Naive thymus-derived CD4-positive, alpha-beta T cell (primary cell): ENCODE results near the gene TMEM272. TPM values are rescaled to one million over a fixed set of nuclear protein-coding genes. Genes with fewer than 3 reads are reported as not detected.

ENCODE experiments used
- ATAC-seq: fragments of 150-1000 bp; cut with Tn5 transposase; 2 replicates; pipeline ENCODE4 v1.10.0; 2021; ENCODE audit warnings: mild to moderate bottlenecking, moderate library complexity
- CTCF ChIA-PET: fragments of 350-600 bp; sonication (Branson Sonifier 250); formaldehyde crosslinking; loops from one replicate; lab custom pipeline; 2021; ENCODE audit warnings: antibody characterized with exemption; lab: Charles Lee
- POLR2A ChIA-PET: fragments of 350-600 bp; sonication (Branson Sonifier 250); formaldehyde crosslinking; loops from one replicate; lab custom pipeline; 2021; ENCODE audit warnings: antibody characterized with exemption, inconsistent platforms; lab: Charles Lee
- DNase-seq, 9 donors: peaks; one replicate each; pipeline versions ENCODE4 v3.0.0 to v3.0.0-alpha.2; 2020 to 2022; ENCODE audit warnings: mixed read lengths in 1 of 9
- H3K27ac ChIP-seq: one replicate; pipeline ENCODE4 v1.7.0; 2013; ENCODE audit warnings: mild to moderate bottlenecking, low read depth, low read length, moderate library complexity
- H3K27me3 ChIP-seq, 2 donors: one replicate each; pipeline ENCODE4 v1.7.0; 2013; ENCODE audit warnings: low read length in 2 of 2, mild to moderate bottlenecking in 2 of 2, moderate library complexity in 2 of 2; ENCODE audit not compliant: control insufficient read depth in 2 of 2, insufficient read depth in 2 of 2
- H3K36me3 ChIP-seq, 3 experiments: 1 replicate in 2 of 3; 2 replicates in 1 of 3; pipeline ENCODE4 v1.7.0; 2013; ENCODE audit warnings: low read length in 3 of 3, mild to moderate bottlenecking in 3 of 3, moderate library complexity in 1 of 3; ENCODE audit not compliant: insufficient read depth in 3 of 3, control insufficient read depth in 2 of 3
- H3K4me1 ChIP-seq, 2 donors: one replicate each; pipeline ENCODE4 v1.7.0; 2013; ENCODE audit warnings: low read length in 2 of 2, mild to moderate bottlenecking in 2 of 2, moderate library complexity in 1 of 2; ENCODE audit not compliant: control insufficient read depth in 2 of 2, insufficient read depth in 2 of 2
- H3K4me3 ChIP-seq: 2 replicates; pipeline ENCODE4 v1.7.0; 2013; ENCODE audit warnings: mild to moderate bottlenecking, low read length
- H3K9me3 ChIP-seq, 3 experiments: 1 replicate in 2 of 3; 2 replicates in 1 of 3; pipeline ENCODE4 v1.7.0; 2013; ENCODE audit warnings: low read length in 3 of 3; ENCODE audit not compliant: control insufficient read depth in 2 of 3
- H3K27ac Mint-ChIP-seq, 9 donors: one replicate each; pipeline ENCODE4 v1.8.0; 2020 to 2022; ENCODE audit warnings: mixed read lengths in 9 of 9, mild to moderate bottlenecking in 8 of 9, moderate library complexity in 5 of 9, inconsistent platforms in 2 of 9
- H3K27me3 Mint-ChIP-seq, 5 donors: one replicate each; pipeline ENCODE4 v1.8.0; 2021 to 2022; ENCODE audit warnings: mixed read lengths in 5 of 5, mild to moderate bottlenecking in 1 of 5
- H3K36me3 Mint-ChIP-seq, 5 donors: one replicate each; pipeline ENCODE4 v1.8.0; 2020 to 2022; ENCODE audit warnings: mixed read lengths in 5 of 5, mild to moderate bottlenecking in 3 of 5, inconsistent platforms in 1 of 5
- H3K4me1 Mint-ChIP-seq, 7 donors: one replicate each; pipeline ENCODE4 v1.8.0; 2020 to 2022; ENCODE audit warnings: mixed read lengths in 7 of 7, mild to moderate bottlenecking in 3 of 7, inconsistent platforms in 1 of 7
- H3K4me3 Mint-ChIP-seq, 10 donors: one replicate each; pipeline ENCODE4 v1.8.0; 2020 to 2022; ENCODE audit warnings: mild to moderate bottlenecking in 10 of 10, mixed read lengths in 10 of 10, moderate library complexity in 6 of 10, inconsistent platforms in 2 of 10
- H3K9me3 Mint-ChIP-seq, 11 donors: one replicate each; pipeline ENCODE4 v1.8.0; 2020 to 2022; ENCODE audit warnings: mixed read lengths in 11 of 11, mild to moderate bottlenecking in 4 of 11, inconsistent platforms in 1 of 11, moderate library complexity in 1 of 11
- intact Hi-C, 2 donors: fragments of 100-400 bp; cut with micrococcal nuclease; formaldehyde crosslinking; loops; one replicate each; pipeline ENCODE4 v1.15.1; 2023
- polyA plus RNA-seq, 2 donors: library from polyadenylated mRNA; unstranded; fragments of 300-500 nt; fragmentation: Illumina TruSeq; gene quantifications; one replicate each; pipeline ENCODE4 v1.2.3, GENCODE V29; 2021
- total RNA-seq, 6 experiments: library from RNA in 5 of 6; stranded (reverse) in 5 of 6; gene quantifications; 1 replicate in 5 of 6; 2 replicates in 1 of 6; pipeline ENCODE4 v1.2.3 and lab custom pipeline; 2021 to 2026

TMEM272 gene
- total and polyA plus RNA-seq, 7 experiments from 2014 or later = 0.19 to 23.3 (median 3.5) TPM

GRCh38 chr13:51805925-51806324 is 39.1 kb downstream of the TMEM272 start:
- H3K27ac Mint-ChIP-seq = peak overlapping the region in 8 of 9 donors; percentile 96 to 100 (median 100)
- H3K27ac ChIP-seq = peak overlapping the region; percentile 100
- peak overlapping the region in 7 of 10 donors; percentile 5 to 98 (median 94) for H3K4me3 Mint-ChIP-seq
- ChIA-PET CTCF (interaction anchor here (0.7 to 4.0 kb wide), 7 partner anchors 8 to 353 kb away, joined by 3 to 26 read pairs (median 3); partner anchors contain the start of gene INTS6), POLR2A (interaction anchor here (0.6 to 13.1 kb wide), 10 partner anchors 9 to 388 kb away, joined by 3 to 324 read pairs (median 5); partner anchors contain the start of gene INTS6)
- H3K27me3 Mint-ChIP-seq = peaks cover 0 to 6% (median 0%) of the 10 kb centered on the region in 5 donors
- intact Hi-C loops = loop anchor here (2.0 to 10.0 kb wide), 5 partner anchors 161 to 1681 kb away; no protein-coding TSS in a partner anchor
- peaks cover 29 to 32% of the 10 kb centered on the region in 2 donors for H3K4me1 ChIP-seq
- no peaks in the 10 kb centered on the region for H3K27me3 ChIP-seq
- DNase-seq = no peak
- no peak overlapping the region for H3K4me3 ChIP-seq
- H3K36me3 Mint-ChIP-seq = peaks cover 0 to 22% (median 16%) of the 10 kb centered on the region in 5 donors
- H3K36me3 ChIP-seq = peaks cover 0 to 17% (median 5%) of the 10 kb centered on the region in 3 experiments
- ATAC-seq = no peak
- peaks cover 0 to 4% (median 0%) of the 10 kb centered on the region in 11 donors for H3K9me3 Mint-ChIP-seq
- H3K4me1 Mint-ChIP-seq = peaks cover 30 to 74% (median 48%) of the 10 kb centered on the region in 7 donors
- no peaks in the 10 kb centered on the region for H3K9me3 ChIP-seq

- Mint-ChIP-seq H3K27me3 (peaks cover 0 to 6% (median 0%) of the 10 kb centered on the region in 5 donors), H3K4me1 (peaks cover 28 to 75% (median 48%) of the 10 kb centered on the region in 7 donors), H3K9me3 (peaks cover 0 to 4% (median 0%) of the 10 kb centered on the region in 11 donors), H3K4me3 (peak overlapping the region; percentile 84 to 98 (median 94)), H3K27ac (peak overlapping the region; percentile 91 to 100 (median 99)), H3K36me3 (peaks cover 0 to 22% (median 16%) of the 10 kb centered on the region in 5 donors)
- Histone ChIP-seq H3K4me3 (peak overlapping the region; percentile 81), H3K27me3 (no peaks in the 10 kb centered on the region), H3K27ac (peak overlapping the region; percentile 100), H3K4me1 (peaks cover 29 to 32% of the 10 kb centered on the region in 2 donors), H3K9me3 (no peaks in the 10 kb centered on the region), H3K36me3 (peaks cover 0 to 15% (median 5%) of the 10 kb centered on the region in 3 experiments)
- intact Hi-C loops = loop anchor here (2.0 to 10.0 kb wide), 5 partner anchors 161 to 1681 kb away; no protein-coding TSS in a partner anchor
- ATAC-seq (no peak), DNase-seq (peak in 1 of 9 donors; percentile 33)
- CTCF ChIA-PET = interaction anchor here (0.7 to 4.0 kb wide), 6 partner anchors 8 to 352 kb away, joined by 3 to 26 read pairs (median 4); partner anchors contain the start of gene INTS6
- POLR2A ChIA-PET = interaction anchor here (0.6 to 13.1 kb wide), 11 partner anchors 9 to 389 kb away, joined by 3 to 324 read pairs (median 4); partner anchors contain the start of gene INTS6
Measured at GRCh38 chr13:51805313-51805712, 39.7 kb downstream of the TMEM272 start.

- peaks cover 0 to 4% (median 0%) of the 10 kb centered on the region in 11 donors for H3K9me3 Mint-ChIP-seq
- H3K27me3 ChIP-seq = no peaks in the 10 kb centered on the region
- CTCF ChIA-PET = interaction anchor here (1.4 to 4.0 kb wide), 4 partner anchors 10 to 352 kb away, joined by 3 to 26 read pairs (median 12); partner anchors contain the start of gene INTS6
- H3K9me3 ChIP-seq = no peaks in the 10 kb centered on the region
- POLR2A ChIA-PET = interaction anchor here (0.7 to 13.1 kb wide), 10 partner anchors 10 to 390 kb away, joined by 3 to 324 read pairs (median 6); partner anchors contain the start of gene INTS6
- H3K4me1 Mint-ChIP-seq = peaks cover 27 to 78% (median 52%) of the 10 kb centered on the region in 7 donors
- H3K4me3 ChIP-seq = peak overlapping the region; percentile 81
- H3K27ac Mint-ChIP-seq = peak overlapping the region; percentile 91 to 100 (median 99)
- H3K27me3 Mint-ChIP-seq = peaks cover 0 to 6% (median 0%) of the 10 kb centered on the region in 5 donors
- peak overlapping the region; percentile 84 to 98 (median 94) for H3K4me3 Mint-ChIP-seq
- ATAC-seq (no peak), DNase-seq (peak in 1 of 9 donors; percentile 66)
- H3K27ac ChIP-seq = peak overlapping the region; percentile 100
- H3K36me3 Mint-ChIP-seq = peaks cover 0 to 17% (median 12%) of the 10 kb centered on the region in 5 donors
- peaks cover 29 to 32% of the 10 kb centered on the region in 2 donors for H3K4me1 ChIP-seq
- peaks cover 0 to 9% (median 5%) of the 10 kb centered on the region in 3 experiments for H3K36me3 ChIP-seq
- intact Hi-C loops = loop anchor here (1.0 to 10.0 kb wide), 13 partner anchors 11 to 1807 kb away; partner anchors contain the start of genes ALG11 (in 1 of the 2), CKAP2 (in 1 of the 2) and TRIM13 (in 1 of the 2)
Measured at GRCh38 chr13:51804295-51805172, 40.4 kb downstream of the TMEM272 start.

- H3K27me3 ChIP-seq = no peaks in the 10 kb centered on the region
- H3K9me3 ChIP-seq = no peaks in the 10 kb centered on the region
- CTCF ChIA-PET = interaction anchor here (0.7 kb wide), 1 partner anchor 26 kb away, joined by 4 read pairs; no protein-coding TSS in a partner anchor
- H3K9me3 Mint-ChIP-seq = peaks cover 0 to 4% (median 0%) of the 10 kb centered on the region in 11 donors
- POLR2A ChIA-PET = interaction anchor here (0.6 to 13.1 kb wide), 14 partner anchors 9 to 409 kb away, joined by 3 to 324 read pairs (median 6); partner anchors contain the start of gene INTS6
- peak within 1 kb of the TSS; percentile 99 to 100 (median 100) for H3K27ac Mint-ChIP-seq
- peaks cover 29 to 32% of the 10 kb centered on the region in 2 donors for H3K4me1 ChIP-seq
- H3K4me3 Mint-ChIP-seq = peak within 1 kb of the TSS; percentile 84 to 99 (median 96)
- intact Hi-C loops = loop anchor here (1.0 to 10.0 kb wide), 21 partner anchors 12 to 1807 kb away; partner anchors contain the start of genes ALG11 (in 2 of the 2), CKAP2 (in 2 of the 2), INTS6 (in 2 of the 2) and SUGT1 (in 2 of the 2)
- peak within 1 kb of the TSS; percentile 81 for H3K4me3 ChIP-seq
- peaks cover 0 to 4% (median under 1%) of the 10 kb centered on the region in 3 experiments for H3K36me3 ChIP-seq
- H3K4me1 Mint-ChIP-seq = peaks cover 28 to 70% (median 52%) of the 10 kb centered on the region in 7 donors
- peak; percentile 83 for ATAC-seq
- H3K27ac ChIP-seq = peak within 1 kb of the TSS; percentile 100
- peaks cover 0 to 8% (median 3%) of the 10 kb centered on the region in 5 donors for H3K36me3 Mint-ChIP-seq
- peaks cover 0 to 6% (median 0%) of the 10 kb centered on the region in 5 donors for H3K27me3 Mint-ChIP-seq
- DNase-seq = peak; percentile 83 to 93 (median 92)
Measured at GRCh38 chr13:51803422-51804294, 41.3 kb downstream of the TMEM272 start, which contains the start of gene DHRS12. Gene DHRS12 (minus strand): TSS chr13:51804163. CDS start chr13:51799659, 4,504 bp downstream.
